Trophoblast cell (in vitro differentiated cells and primary cell): Measurements from ENCODE around the gene SETD6.

ENCODE experiments used
- DNase-seq, 2 donors: peaks; one replicate each; pipeline ENCODE4 v3.0.0-alpha.2; 2016
- H2AFZ ChIP-seq: 2 replicates; pipeline ENCODE4 v1.6.1; 2013; ENCODE audit warnings: low read length, moderate library complexity, mild to moderate bottlenecking; ENCODE audit not compliant: insufficient read depth, poor library complexity
- H2AK5ac ChIP-seq: 2 replicates; pipeline ENCODE4 v1.6.1; 2013; ENCODE audit warnings: mild to moderate bottlenecking, low read length
- H2BK120ac ChIP-seq: 2 replicates; pipeline ENCODE4 v1.6.1; 2013; ENCODE audit warnings: low read length, mild to moderate bottlenecking, moderate library complexity; ENCODE audit not compliant: insufficient read depth, poor library complexity
- H2BK12ac ChIP-seq: 2 replicates; pipeline ENCODE4 v1.6.1; 2013; ENCODE audit warnings: mild to moderate bottlenecking, low read length, moderate library complexity
- H2BK5ac ChIP-seq: 2 replicates; pipeline ENCODE4 v1.6.1; 2013; ENCODE audit warnings: low read length, low read depth, moderate library complexity, mild to moderate bottlenecking; ENCODE audit not compliant: poor library complexity
- H3K14ac ChIP-seq: 2 replicates; pipeline ENCODE4 v1.6.1; 2013; ENCODE audit warnings: mild to moderate bottlenecking, low read length
- H3K18ac ChIP-seq: 2 replicates; pipeline ENCODE4 v1.6.1; 2013; ENCODE audit warnings: mild to moderate bottlenecking, low read length
- H3K23ac ChIP-seq: 2 replicates; pipeline ENCODE4 v1.6.1; 2013; ENCODE audit warnings: low read length
- H3K27ac ChIP-seq: 2 replicates; pipeline ENCODE4 v1.5.1; 2013; ENCODE audit warnings: low read depth, mild to moderate bottlenecking, inconsistent platforms, low read length, moderate library complexity
- H3K27me3 ChIP-seq: 2 replicates; pipeline ENCODE4 v1.6.1; 2013; ENCODE audit warnings: inconsistent platforms, mild to moderate bottlenecking, low read length, moderate library complexity; ENCODE audit not compliant: insufficient read depth
- H3K36me3 ChIP-seq, 2 experiments: 1 replicate in 1 of 2; 2 replicates in 1 of 2; pipeline ENCODE4 v1.6.1; 2013; ENCODE audit warnings: low read length in 2 of 2, mild to moderate bottlenecking in 2 of 2, moderate library complexity in 1 of 2; ENCODE audit not compliant: insufficient read depth in 2 of 2, control insufficient read depth in 1 of 2
- H3K4ac ChIP-seq: 2 replicates; pipeline ENCODE4 v1.6.1; 2013; ENCODE audit warnings: low read depth, mild to moderate bottlenecking, low read length, moderate library complexity
- H3K4me1 ChIP-seq, 2 experiments: 1 replicate in 1 of 2; 2 replicates in 1 of 2; pipeline ENCODE4 v1.6.1; 2013; ENCODE audit warnings: low read length in 2 of 2, mild to moderate bottlenecking in 2 of 2, moderate library complexity in 1 of 2; ENCODE audit not compliant: insufficient read depth in 2 of 2, control insufficient read depth in 1 of 2
- H3K4me2 ChIP-seq: 2 replicates; pipeline ENCODE4 v1.6.1; 2013; ENCODE audit warnings: inconsistent platforms, mild to moderate bottlenecking, low read length, moderate library complexity
- H3K4me3 ChIP-seq: 2 replicates; pipeline ENCODE4 v1.5.1; 2013; ENCODE audit warnings: mild to moderate bottlenecking, low read depth, low read length, inconsistent platforms
- H3K79me1 ChIP-seq: one replicate; pipeline ENCODE4 v1.6.1; 2013; ENCODE audit warnings: low read length
- H3K79me2 ChIP-seq: 2 replicates; pipeline ENCODE4 v1.6.1; 2013; ENCODE audit warnings: low read length, mild to moderate bottlenecking; ENCODE audit not compliant: control insufficient read depth, insufficient read depth, poor library complexity
- H3K9ac ChIP-seq: 2 replicates; pipeline ENCODE4 v1.6.1; 2013; ENCODE audit warnings: mild to moderate bottlenecking, low read length
- H3K9me3 ChIP-seq: 2 replicates; pipeline ENCODE4 v1.6.1; 2013; ENCODE audit warnings: low read depth, mild to moderate bottlenecking, control low read depth, inconsistent platforms, low read length; ENCODE audit not compliant: insufficient read depth
- H4K12ac ChIP-seq: 2 replicates; pipeline ENCODE4 v1.6.1; 2013; ENCODE audit warnings: low read depth, mild to moderate bottlenecking, low read length, moderate library complexity
- H4K8ac ChIP-seq: 2 replicates; pipeline ENCODE4 v1.6.1; 2013; ENCODE audit warnings: low read depth, mild to moderate bottlenecking, low read length, moderate library complexity
- H4K91ac ChIP-seq: one replicate; pipeline ENCODE4 v1.6.1; 2013; ENCODE audit warnings: low read depth, mild to moderate bottlenecking, low read length, moderate library complexity
- WGBS: extraction: QIAGEN DNeasy Blood & Tissue Kit; methylation state at CpG from one replicate; pipeline ENCODE4 v1.1.7; 2013; ENCODE audit warnings: missing lambda C conversion rate; ENCODE audit not compliant: insufficient read length, insufficient coverage; ENCODE audit errors: extremely low coverage; 5-methylcytosine and 5-hydroxymethylcytosine counted together

SETD6 gene

GRCh38 chr16:58543685-58544084, 28.4 kb downstream of the SETD6 start:
- no peaks in the 10 kb centered on the region for H3K9me3 ChIP-seq
- no CpG with 5 or more reads among the region's 8 CpGs for WGBS

DNA sequence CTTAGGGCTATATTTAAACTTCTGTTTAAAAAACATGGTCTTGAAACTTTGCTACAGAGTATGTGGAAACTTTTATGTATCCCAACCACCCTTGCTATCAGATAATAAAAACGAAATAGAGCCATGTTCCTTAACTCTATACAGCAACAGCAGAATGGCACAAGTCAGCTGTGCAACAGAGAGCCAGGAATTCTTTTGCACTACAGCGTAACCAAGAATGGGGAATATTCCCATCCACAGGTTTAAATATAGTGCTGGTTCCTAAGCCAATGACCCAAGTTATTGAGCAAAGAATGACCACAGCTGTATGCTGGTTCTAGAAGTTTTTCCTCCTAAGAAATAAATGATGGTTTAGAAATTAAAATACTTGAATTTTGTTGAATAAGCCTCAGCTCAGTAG, 33.1 kb downstream of the SETD6 start:
- no peak overlapping the region for H3K27ac ChIP-seq
- no peak overlapping the region for H2AFZ ChIP-seq
- no peak for DNase-seq
- no peak overlapping the region for H3K4me2 ChIP-seq
- no peak overlapping the region for H3K23ac ChIP-seq
- no peaks in the 10 kb centered on the region for H3K9me3 ChIP-seq
- H3K4me1 ChIP-seq: no peaks in the 10 kb centered on the region
- no peak overlapping the region for H2BK12ac ChIP-seq
- H4K91ac ChIP-seq: no peak overlapping the region
- H2AK5ac ChIP-seq: no peak overlapping the region
- no peak overlapping the region for H3K4me3 ChIP-seq
- H4K12ac ChIP-seq: no peak overlapping the region
- H2BK120ac ChIP-seq: no peak overlapping the region
- no peak overlapping the region for H3K14ac ChIP-seq
- no peak overlapping the region for H2BK5ac ChIP-seq
- H3K79me2 ChIP-seq: no peaks in the 10 kb centered on the region
- H3K4ac ChIP-seq: no peak overlapping the region
- H4K8ac ChIP-seq: no peak overlapping the region
- H3K18ac ChIP-seq: no peak overlapping the region
- no CpG with 5 or more reads among the region's 2 CpGs for whole genome bisulfite sequencing
- no peaks in the 10 kb centered on the region for H3K27me3 ChIP-seq
- no peaks in the 10 kb centered on the region for H3K79me1 ChIP-seq
- H3K36me3 ChIP-seq: peaks cover 13 to 31% of the 10 kb centered on the region in 2 experiments
- H3K9ac ChIP-seq: no peak overlapping the region

More at GRCh38 chr16:58543685-58544084, 28.4 kb downstream of the SETD6 start:
- H3K14ac ChIP-seq: no peak overlapping the region
- no peak overlapping the region for H2BK5ac ChIP-seq
- no peak overlapping the region for H3K23ac ChIP-seq
- no peaks in the 10 kb centered on the region for H3K79me2 ChIP-seq
- no peaks in the 10 kb centered on the region for H3K4me1 ChIP-seq
- no peak overlapping the region for H4K12ac ChIP-seq
- no peak overlapping the region for H3K18ac ChIP-seq
- DNase-seq: no peak
- no peak overlapping the region for H2AK5ac ChIP-seq
- H3K27ac ChIP-seq: no peak overlapping the region
- no peak overlapping the region for H3K4me3 ChIP-seq
- H3K4ac ChIP-seq: no peak overlapping the region
- H4K91ac ChIP-seq: no peak overlapping the region
- H3K27me3 ChIP-seq: no peaks in the 10 kb centered on the region
- H3K9ac ChIP-seq: no peak overlapping the region
- no peak overlapping the region for H3K4me2 ChIP-seq
- H3K79me1 ChIP-seq: no peaks in the 10 kb centered on the region
- H3K36me3 ChIP-seq: peaks cover 21 to 52% of the 10 kb centered on the region in 2 experiments
- H2BK12ac ChIP-seq: no peak overlapping the region
- no peak overlapping the region for H2BK120ac ChIP-seq
- no peak overlapping the region for H4K8ac ChIP-seq
- no peak overlapping the region for H2AFZ ChIP-seq

GRCh38 chr16:58551496-58551895, 36.2 kb downstream of the SETD6 start:
- Histone ChIP-seq H2BK12ac (no peak overlapping the region), H3K79me1 (no peaks in the 10 kb centered on the region), H3K4me3 (no peak overlapping the region), H3K4me2 (no peak overlapping the region), H3K14ac (no peak overlapping the region), H3K79me2 (no peaks in the 10 kb centered on the region), H3K9me3 (no peaks in the 10 kb centered on the region), H3K27ac (no peak overlapping the region), H2AK5ac (no peak overlapping the region), H3K27me3 (no peaks in the 10 kb centered on the region), H3K23ac (no peak overlapping the region), H3K4ac (no peak overlapping the region), H4K91ac (no peak overlapping the region), H3K36me3 (peaks cover 12 to 25% of the 10 kb centered on the region in 2 experiments), H2BK120ac (no peak overlapping the region), H2AFZ (no peak overlapping the region), H3K9ac (no peak overlapping the region), H4K8ac (no peak overlapping the region), H2BK5ac (no peak overlapping the region), H3K4me1 (no peaks in the 10 kb centered on the region), H3K18ac (no peak overlapping the region), H4K12ac (no peak overlapping the region)
- DNase-seq: no peak
- WGBS: no CpG with 5 or more reads among the region's 3 CpGs

DNA sequence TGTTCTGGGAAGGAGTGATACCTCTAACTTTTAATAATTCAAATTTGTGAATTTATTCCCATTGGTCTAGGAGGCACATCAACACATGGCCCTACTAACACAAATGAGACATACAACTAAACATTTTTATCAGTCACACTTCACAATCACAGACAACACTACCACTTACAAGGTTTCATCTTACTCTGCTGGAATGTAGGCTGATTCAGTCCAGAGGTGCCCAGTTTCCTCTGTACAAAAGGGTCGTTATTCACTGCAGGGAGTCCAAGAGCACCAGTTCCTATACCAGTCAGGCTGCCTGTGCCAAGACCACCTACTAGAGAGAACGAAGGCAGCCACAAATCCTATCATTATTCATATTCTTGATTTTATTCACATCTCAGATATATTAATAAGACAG, 41.4 kb downstream of the SETD6 start:
- H3K4me3 ChIP-seq: no peak overlapping the region
- no peak overlapping the region for H2BK12ac ChIP-seq
- no peak overlapping the region for H3K23ac ChIP-seq
- no peak overlapping the region for H2BK5ac ChIP-seq
- H4K91ac ChIP-seq: no peak overlapping the region
- peaks cover 12 to 32% of the 10 kb centered on the region in 2 experiments for H3K36me3 ChIP-seq
- no peak overlapping the region for H3K14ac ChIP-seq
- H2AK5ac ChIP-seq: no peak overlapping the region
- H3K4ac ChIP-seq: no peak overlapping the region
- H3K27ac ChIP-seq: no peak overlapping the region
- H3K79me1 ChIP-seq: no peaks in the 10 kb centered on the region
- no peak overlapping the region for H4K12ac ChIP-seq
- no peaks in the 10 kb centered on the region for H3K27me3 ChIP-seq
- no peak for DNase-seq
- no peaks in the 10 kb centered on the region for H3K9me3 ChIP-seq
- H2BK120ac ChIP-seq: no peak overlapping the region
- no peak overlapping the region for H3K4me2 ChIP-seq
- WGBS: no CpG with 5 or more reads among the region's 2 CpGs
- no peaks in the 10 kb centered on the region for H3K4me1 ChIP-seq
- H3K79me2 ChIP-seq: no peaks in the 10 kb centered on the region
- no peak overlapping the region for H4K8ac ChIP-seq
- H3K18ac ChIP-seq: no peak overlapping the region
- H2AFZ ChIP-seq: no peak overlapping the region
- no peak overlapping the region for H3K9ac ChIP-seq
